ENCODE results near the gene PLA2G3.

GRCh38 chr22:31143038-31143437 lies 2.7 kb upstream of the PLA2G3 start:
- TF ChIP-seq CTCF (CRISPR knock-in tag; IDR thresholded peaks at IDR 0.05) (no peak), NR3C1 (CRISPR knock-in tag; IDR thresholded peaks at IDR 0.05) (no peak), BHLHE40 (IDR thresholded peaks at IDR 0.05; ENCODE audit: low read length) (no peak), ARNT2 (CRISPR knock-in tag; IDR thresholded peaks at IDR 0.05; ENCODE audit: low read depth) (no peak), ATF6 (CRISPR knock-in tag; conservative IDR thresholded peaks at IDR 0.05) (no peak), HDAC6 (IDR thresholded peaks at IDR 0.05; ENCODE audit: low read depth, low read length) (no peak), ZNF136 (CRISPR knock-in tag; IDR thresholded peaks at IDR 0.05; ENCODE audit: low read depth) (no peak)
